ENCODE data around the gene SLC5A4.

- TF ChIP-seq RAD21 (IDR thresholded peaks at IDR 0.05) (no peak), CTCF (IDR thresholded peaks at IDR 0.05; ENCODE audit: low read depth, low read length, missing input control) (no peak), TAF1 (conservative IDR thresholded peaks at IDR 0.05) (no peak)
Observed at GRCh38 chr22:32267011-32267410, 11.9 kb upstream of the SLC5A4 start.

Data from liver (tissue), 3 donors.